22Rv1 (cell line): ENCODE results near the gene ACTN2.

ENCODE experiments used
- H3K27ac ChIP-seq: fragments of 450-650 bp; 2 replicates; pipeline ENCODE4 v1.5.1; 2017
- ZFX ChIP-seq: fragments of 450-650 bp; IDR thresholded peaks from 2 replicates; pipeline ENCODE4 v1.6.1; 2017; ENCODE audit warnings: antibody characterized with exemption, borderline replicate concordance
- TF ChIP-seq, protein P1 (sequence below): fragments of 450-650 bp; IDR thresholded peaks from 2 replicates; pipeline ENCODE4 v1.5.1; 2017; ENCODE audit warnings: mild to moderate bottlenecking

Gene ACTN2

DNA sequence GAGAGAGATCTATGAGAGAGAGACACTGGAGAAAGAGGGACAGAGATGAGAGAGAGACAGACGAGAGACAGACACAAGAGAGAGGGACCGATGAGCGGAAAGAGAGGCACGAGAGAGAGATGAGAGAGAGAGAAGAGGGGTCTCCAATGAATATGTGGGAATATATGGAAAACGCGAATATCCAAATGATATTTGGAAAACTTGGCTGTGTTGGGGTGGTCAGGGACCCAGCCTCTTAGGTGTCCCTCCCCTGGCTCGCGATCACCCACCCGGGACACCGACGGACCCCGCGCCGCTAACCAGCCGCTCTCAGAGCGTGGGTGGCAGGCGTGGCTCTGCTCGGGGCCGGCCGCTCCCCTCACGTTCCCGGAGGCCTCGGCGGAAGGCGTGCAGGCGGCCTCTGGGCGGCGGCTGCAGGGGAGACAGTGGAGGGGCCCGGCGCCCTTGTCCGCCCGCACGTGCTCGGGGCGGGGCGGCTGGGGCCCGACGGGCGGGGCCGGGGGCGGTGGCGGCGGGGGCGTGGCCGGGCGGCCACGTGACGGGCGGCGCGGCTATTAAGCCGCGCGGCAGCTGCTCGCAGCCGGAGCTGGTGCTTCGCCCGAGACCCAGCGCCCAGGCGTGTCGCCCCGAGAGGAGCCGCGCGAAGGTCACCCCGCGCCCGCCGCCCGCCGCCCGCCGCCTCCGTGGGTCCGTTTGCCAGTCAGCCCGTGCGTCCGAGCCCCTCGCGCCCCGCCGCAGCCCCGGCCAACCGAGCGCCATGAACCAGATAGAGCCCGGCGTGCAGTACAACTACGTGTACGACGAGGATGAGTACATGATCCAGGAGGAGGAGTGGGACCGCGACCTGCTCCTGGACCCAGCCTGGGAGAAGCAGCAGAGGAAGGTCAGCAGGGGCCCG, at the start of gene ACTN2:
TSS of gene ACTN2 (plus strand) at position 583 of the 898 bp plus-strand sequence. CDS start at position 758, 175 bp downstream.
- TF ChIP-seq, protein P1, sequence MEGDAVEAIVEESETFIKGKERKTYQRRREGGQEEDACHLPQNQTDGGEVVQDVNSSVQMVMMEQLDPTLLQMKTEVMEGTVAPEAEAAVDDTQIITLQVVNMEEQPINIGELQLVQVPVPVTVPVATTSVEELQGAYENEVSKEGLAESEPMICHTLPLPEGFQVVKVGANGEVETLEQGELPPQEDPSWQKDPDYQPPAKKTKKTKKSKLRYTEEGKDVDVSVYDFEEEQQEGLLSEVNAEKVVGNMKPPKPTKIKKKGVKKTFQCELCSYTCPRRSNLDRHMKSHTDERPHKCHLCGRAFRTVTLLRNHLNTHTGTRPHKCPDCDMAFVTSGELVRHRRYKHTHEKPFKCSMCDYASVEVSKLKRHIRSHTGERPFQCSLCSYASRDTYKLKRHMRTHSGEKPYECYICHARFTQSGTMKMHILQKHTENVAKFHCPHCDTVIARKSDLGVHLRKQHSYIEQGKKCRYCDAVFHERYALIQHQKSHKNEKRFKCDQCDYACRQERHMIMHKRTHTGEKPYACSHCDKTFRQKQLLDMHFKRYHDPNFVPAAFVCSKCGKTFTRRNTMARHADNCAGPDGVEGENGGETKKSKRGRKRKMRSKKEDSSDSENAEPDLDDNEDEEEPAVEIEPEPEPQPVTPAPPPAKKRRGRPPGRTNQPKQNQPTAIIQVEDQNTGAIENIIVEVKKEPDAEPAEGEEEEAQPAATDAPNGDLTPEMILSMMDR, result no peak
- no peak for TF ChIP-seq ZFX
- no peak within 1 kb of the TSS for H3K27ac ChIP-seq

DNA sequence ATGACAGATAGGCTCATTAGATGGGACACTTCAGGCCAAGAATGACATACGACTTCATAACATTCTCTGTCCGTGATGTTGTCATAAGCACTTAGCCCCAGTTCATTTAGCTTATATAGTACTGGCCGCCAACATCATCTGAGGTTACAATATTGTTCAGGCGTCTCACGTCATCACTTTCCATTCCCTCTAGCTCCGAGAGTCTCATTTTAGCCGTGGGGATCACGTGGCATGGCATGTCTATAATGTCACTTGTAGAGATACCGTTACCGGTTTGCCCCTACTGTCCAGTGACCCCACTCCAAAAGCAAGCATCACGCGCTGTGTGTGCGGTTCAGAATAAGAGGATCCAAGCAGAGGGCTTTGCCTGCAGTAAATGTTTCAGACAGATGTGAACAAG, 47.4 kb upstream of the ACTN2 start:
- H3K27ac ChIP-seq, result no peak overlapping the region
- TF ChIP-seq, protein P1, result no peak
- no peak for TF ChIP-seq ZFX

DNA sequence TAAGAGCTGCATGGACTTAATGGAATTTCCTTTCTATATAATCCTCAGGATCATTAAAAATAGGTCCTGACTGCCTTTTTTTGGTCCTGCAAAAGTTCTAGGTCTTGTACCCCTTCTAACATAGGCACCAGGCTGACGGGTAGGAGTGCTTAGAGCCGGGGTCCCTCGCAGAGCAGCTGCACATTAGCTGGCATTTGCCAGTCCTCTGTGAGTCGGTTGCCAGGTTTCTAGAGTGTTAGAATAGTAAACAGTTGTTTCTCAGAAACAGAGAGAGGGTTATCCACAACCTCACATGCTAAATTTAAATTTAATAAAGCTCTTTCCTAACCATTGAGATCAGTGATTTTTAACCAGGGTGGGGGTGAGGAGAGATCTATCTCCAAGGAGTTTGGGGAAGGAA, 46.6 kb upstream of the ACTN2 start:
- TF ChIP-seq, protein P1, result no peak
- TF ChIP-seq ZFX, result no peak

DNA sequence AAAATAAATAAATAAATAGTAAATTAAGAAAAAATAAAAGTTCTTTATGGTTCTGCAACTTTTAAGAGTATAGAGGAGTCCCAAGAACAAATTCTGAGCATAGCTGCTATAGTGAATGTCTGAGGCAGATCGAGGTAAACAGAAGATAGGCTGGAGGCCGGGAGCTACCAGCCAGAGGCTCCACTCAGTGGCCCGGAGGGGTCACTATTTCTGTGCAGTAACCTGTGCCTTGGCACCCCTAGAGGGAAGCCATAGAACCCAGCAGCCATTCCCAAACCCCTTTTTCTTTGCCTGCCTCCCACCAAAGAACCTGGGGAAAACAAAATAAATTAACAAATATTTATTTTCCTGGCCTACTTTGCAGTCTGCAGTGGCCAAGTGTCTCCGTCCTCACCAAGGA, 43.5 kb upstream of the ACTN2 start:
- no peak overlapping the region for H3K27ac ChIP-seq
- TF ChIP-seq ZFX, result no peak
- TF ChIP-seq, protein P1, result no peak

More for the DNA sequence above, 46.6 kb upstream of the ACTN2 start:
- no peak overlapping the region for H3K27ac ChIP-seq

DNA sequence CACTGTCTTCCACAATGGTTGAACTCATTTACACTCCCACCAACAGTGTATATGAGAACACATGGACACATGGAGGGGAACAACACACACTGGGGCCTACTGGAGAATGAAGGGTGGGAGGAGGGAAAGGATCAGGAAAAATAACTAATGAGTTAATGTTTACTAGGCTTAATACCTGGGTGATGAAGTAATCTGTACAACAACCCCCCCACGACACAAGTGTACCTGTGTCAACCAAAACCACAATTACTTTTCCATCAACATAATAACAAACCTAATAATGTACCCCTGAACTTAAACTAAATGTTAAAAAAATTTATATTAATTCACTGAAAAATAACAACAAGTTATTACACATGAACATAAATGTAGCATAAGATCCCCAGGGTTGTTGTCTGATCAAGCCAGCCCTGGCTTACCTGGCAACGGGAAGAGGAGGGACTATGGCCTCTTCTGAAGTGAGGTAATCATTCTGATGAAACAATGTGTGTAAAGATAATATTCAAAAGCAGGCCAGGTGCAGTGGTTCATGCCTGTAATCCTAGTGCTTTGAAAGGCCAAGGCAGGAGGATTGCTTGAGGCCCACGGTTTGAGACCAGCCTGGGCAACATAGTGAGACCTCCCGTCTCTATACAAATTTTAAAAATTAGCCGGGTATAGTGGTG, 41.2 kb upstream of the ACTN2 start:
- TF ChIP-seq, protein P1, result no peak
- no peak overlapping the region for H3K27ac ChIP-seq

DNA sequence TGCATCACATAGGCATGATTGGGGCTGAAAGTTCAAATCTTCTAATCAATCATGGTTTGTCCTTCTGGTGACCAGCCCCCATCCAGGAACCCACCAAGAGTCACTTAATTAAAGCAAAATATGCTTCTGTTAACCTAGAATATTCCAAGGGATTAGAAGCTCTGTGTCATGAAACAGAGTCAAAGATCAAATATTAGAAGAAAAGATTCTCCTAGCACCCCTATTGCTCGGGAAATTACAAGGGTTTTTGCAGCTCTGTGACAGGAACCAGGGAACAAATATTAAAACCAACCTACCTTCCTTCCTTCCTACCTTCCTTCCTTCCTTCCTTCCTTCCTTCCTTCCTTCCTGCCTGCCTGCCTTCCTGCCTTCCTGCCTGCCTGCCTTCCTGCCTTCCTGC, 31.8 kb upstream of the ACTN2 start:
- no peak overlapping the region for H3K27ac ChIP-seq
- TF ChIP-seq ZFX, result no peak
- TF ChIP-seq, protein P1, result no peak

DNA sequence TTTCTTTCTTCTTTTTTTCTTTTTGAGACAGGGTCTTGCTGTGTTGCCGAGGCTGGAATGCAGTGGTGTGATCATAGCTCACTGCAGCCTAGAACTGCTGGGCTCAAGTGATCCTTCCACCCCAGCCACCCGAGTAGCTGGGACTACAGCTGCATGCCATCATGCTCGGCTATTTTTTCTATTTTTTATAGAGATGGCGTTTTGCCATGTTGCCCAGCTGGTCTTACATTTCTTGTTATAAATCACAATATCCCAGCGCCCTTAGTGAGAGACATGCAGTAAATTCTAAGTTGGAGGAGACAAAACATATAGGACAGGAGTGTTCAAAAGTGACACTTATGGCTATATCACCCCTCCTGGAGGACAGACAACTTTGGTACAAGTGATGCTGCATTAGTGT, 31.3 kb upstream of the ACTN2 start:
- TF ChIP-seq, protein P1, result no peak
- TF ChIP-seq ZFX, result no peak
- H3K27ac ChIP-seq, result no peak overlapping the region
